Keratinocyte (primary cell): Measurements from ENCODE around the gene SCLY. TPM values are rescaled to one million over a fixed set of nuclear protein-coding genes. Genes with fewer than 3 reads are reported as not detected.

Experiments
- DNase-seq: peaks from one replicate; pipeline ENCODE4 v3.0.0-alpha.2; 2011; ENCODE audit warnings: low read depth, missing footprints, low spot score
- FAIRE-seq: peaks from 2 replicates; lab custom pipeline; 2011; peaks lifted over from hg19 to GRCh38; lab: Jason Lieb, UNC
- H2AFZ ChIP-seq: 2 replicates; pipeline ENCODE4 v1.6.0; 2012; ENCODE audit warnings: low read length, control low read depth, inconsistent platforms; ENCODE audit not compliant: control insufficient read depth
- H3K27ac ChIP-seq: 2 replicates; pipeline ENCODE4 v1.5.1; 2011; ENCODE audit warnings: low read length; ENCODE audit not compliant: control insufficient read depth, insufficient read depth
- H3K27me3 ChIP-seq: 3 replicates; pipeline ENCODE4 v1.6.0; 2011; ENCODE audit warnings: low read length; ENCODE audit not compliant: control insufficient read depth, insufficient read depth; ENCODE audit errors: extremely low read depth
- H3K36me3 ChIP-seq, 2 experiments: 2 replicates in 1 of 2; 3 replicates in 1 of 2; pipeline ENCODE4 v1.5.1; 2011; ENCODE audit warnings: low read length in 2 of 2, mild to moderate bottlenecking in 1 of 2; ENCODE audit not compliant: control insufficient read depth in 2 of 2, insufficient read depth in 2 of 2; ENCODE audit errors: extremely low read depth in 1 of 2
- H3K4me1 ChIP-seq: 3 replicates; pipeline ENCODE4 v1.5.1; 2011; ENCODE audit warnings: low read length; ENCODE audit not compliant: control insufficient read depth, insufficient read depth; ENCODE audit errors: extremely low read depth
- H3K4me2 ChIP-seq: 3 replicates; pipeline ENCODE4 v1.6.0; 2011; ENCODE audit warnings: low read depth, low read length; ENCODE audit not compliant: control insufficient read depth, insufficient read depth; ENCODE audit errors: extremely low read depth
- H3K4me3 ChIP-seq, 3 experiments: fragments of 200-600 bp in 1 of 3; sonication (generic) in 1 of 3; 2 replicates in 2 of 3; 3 replicates in 1 of 3; pipeline ENCODE4 v1.5.1; 2011 to 2016; ENCODE audit warnings: low read length in 3 of 3, mild to moderate bottlenecking in 3 of 3, control low read depth in 2 of 3, inconsistent platforms in 1 of 3, low read depth in 1 of 3, mixed read lengths in 1 of 3, mixed run types in 1 of 3, moderate library complexity in 1 of 3; ENCODE audit not compliant: control insufficient read depth in 2 of 3, insufficient read depth in 2 of 3; ENCODE audit errors: extremely low read depth in 1 of 3
- H3K79me2 ChIP-seq: 2 replicates; pipeline ENCODE4 v1.6.0; 2012; ENCODE audit warnings: low read length; ENCODE audit not compliant: control insufficient read depth, insufficient read depth
- H3K9ac ChIP-seq: 3 replicates; pipeline ENCODE4 v1.6.0; 2011; ENCODE audit warnings: low read length; ENCODE audit not compliant: control insufficient read depth, insufficient read depth; ENCODE audit errors: extremely low read depth
- H3K9me1 ChIP-seq: 3 replicates; pipeline ENCODE4 v1.6.0; 2011; ENCODE audit warnings: low read length; ENCODE audit not compliant: control insufficient read depth, insufficient read depth; ENCODE audit errors: extremely low read depth
- H3K9me3 ChIP-seq: 2 replicates; pipeline ENCODE4 v1.5.1; 2012; ENCODE audit warnings: low read depth, low read length; ENCODE audit not compliant: control insufficient read depth
- H4K20me1 ChIP-seq: 3 replicates; pipeline ENCODE4 v1.6.0; 2011; ENCODE audit warnings: low read length; ENCODE audit not compliant: control insufficient read depth, insufficient read depth; ENCODE audit errors: extremely low read depth
- EZH2 ChIP-seq: IDR thresholded peaks from one replicate; pipeline ENCODE4 v1.6.1; 2012; ENCODE audit warnings: inconsistent platforms, mild to moderate bottlenecking, low read length, moderate library complexity
- dilution Hi-C: fragments of 300-500 bp; cut with MboI; formaldehyde crosslinking; loops from one replicate; pipeline ENCODE4 v1.7.0; 2020; ENCODE audit warnings: low sequenced_read_pairs; ENCODE audit not compliant: extremely low pct_ligation_motif_present
- polyA plus RNA-seq, 5 experiments: library from polyadenylated mRNA; depleted of rRNA in 3 of 5; stranded (reverse) in 3 of 5; stranded (forward) in 1 of 5; unstranded in 1 of 5; fragments of >200 nt; gene quantifications; 1 replicate in 1 of 5; 2 replicates in 3 of 5; 3 replicates in 1 of 5; pipeline versions ENCODE4 v1.2.1 to v1.2.3, GENCODE V29; 2011 to 2012; ENCODE audit warnings: missing spikeins in 2 of 5, low read depth in 1 of 5, low replicate concordance in 1 of 5
- TF ChIP-seq, protein P1 (sequence below), 3 experiments: IDR thresholded peaks in 1 of 3; conservative IDR thresholded peaks in 1 of 3; optimal IDR thresholded peaks in 1 of 3; 2 replicates in 2 of 3; 3 replicates in 1 of 3; pipeline versions ENCODE3 to v1.5.1; 2011; ENCODE audit warnings: low read length in 3 of 3, mild to moderate bottlenecking in 3 of 3, moderate library complexity in 2 of 3, control low read depth in 1 of 3, inconsistent platforms in 1 of 3; ENCODE audit not compliant: insufficient read depth in 2 of 3; ENCODE audit errors: extremely low read depth in 1 of 3

SCLY gene
- polyA plus RNA-seq, 1 donor (not counting 4 experiments of a cell fraction or from before 2014, with no cell fraction given): 11.8 TPM

GRCh38 chr2:238105506-238106338 is 44.9 kb downstream of the SCLY start:
- no peaks in the 10 kb centered on the region for H3K9me3 ChIP-seq
- H3K36me3 ChIP-seq: no peaks in the 10 kb centered on the region

DNA sequence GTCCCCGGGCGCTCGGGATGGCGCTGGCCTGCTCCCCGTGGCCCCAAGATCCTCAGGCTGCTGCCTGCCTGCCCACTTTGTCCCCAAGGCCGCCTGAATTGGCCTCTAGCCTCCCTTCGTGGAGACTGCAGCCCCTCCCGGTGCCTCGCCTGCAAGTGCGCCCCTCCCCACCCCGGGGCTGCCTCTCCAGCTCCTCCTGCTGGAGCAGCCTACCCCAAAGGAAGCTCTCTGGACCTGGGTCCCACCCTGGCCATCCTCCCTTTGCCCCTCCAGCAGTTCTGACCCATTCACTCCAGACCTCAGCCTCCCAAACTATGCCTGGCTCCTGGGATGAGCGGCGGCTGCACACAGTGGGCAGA is 45.5 kb downstream of the SCLY start:
- Histone ChIP-seq H4K20me1 (no peaks in the 10 kb centered on the region), H3K4me1 (no peaks in the 10 kb centered on the region), H3K27ac (no peak overlapping the region), H3K9ac (no peak overlapping the region), H2AFZ (no peak overlapping the region), H3K4me3 (no peak overlapping the region), H3K4me2 (no peak overlapping the region), H3K9me3 (no peaks in the 10 kb centered on the region), H3K36me3 (no peaks in the 10 kb centered on the region), H3K79me2 (no peaks in the 10 kb centered on the region), H3K27me3 (no peaks in the 10 kb centered on the region), H3K9me1 (no peaks in the 10 kb centered on the region)
- no peak for TF ChIP-seq EZH2
- TF ChIP-seq, protein P1, sequence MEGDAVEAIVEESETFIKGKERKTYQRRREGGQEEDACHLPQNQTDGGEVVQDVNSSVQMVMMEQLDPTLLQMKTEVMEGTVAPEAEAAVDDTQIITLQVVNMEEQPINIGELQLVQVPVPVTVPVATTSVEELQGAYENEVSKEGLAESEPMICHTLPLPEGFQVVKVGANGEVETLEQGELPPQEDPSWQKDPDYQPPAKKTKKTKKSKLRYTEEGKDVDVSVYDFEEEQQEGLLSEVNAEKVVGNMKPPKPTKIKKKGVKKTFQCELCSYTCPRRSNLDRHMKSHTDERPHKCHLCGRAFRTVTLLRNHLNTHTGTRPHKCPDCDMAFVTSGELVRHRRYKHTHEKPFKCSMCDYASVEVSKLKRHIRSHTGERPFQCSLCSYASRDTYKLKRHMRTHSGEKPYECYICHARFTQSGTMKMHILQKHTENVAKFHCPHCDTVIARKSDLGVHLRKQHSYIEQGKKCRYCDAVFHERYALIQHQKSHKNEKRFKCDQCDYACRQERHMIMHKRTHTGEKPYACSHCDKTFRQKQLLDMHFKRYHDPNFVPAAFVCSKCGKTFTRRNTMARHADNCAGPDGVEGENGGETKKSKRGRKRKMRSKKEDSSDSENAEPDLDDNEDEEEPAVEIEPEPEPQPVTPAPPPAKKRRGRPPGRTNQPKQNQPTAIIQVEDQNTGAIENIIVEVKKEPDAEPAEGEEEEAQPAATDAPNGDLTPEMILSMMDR (optimal IDR thresholded peaks at IDR 0.05 in 1 of 3, IDR thresholded peaks at IDR 0.05 in 1 of 3, conservative IDR thresholded peaks at IDR 0.05 in 1 of 3; ENCODE audit: extremely low read depth in 1 of 3, insufficient read depth in 2 of 3, low read length in 3 of 3): no peak
- DNase-seq (no peak), FAIRE-seq (no peak)
- dilution Hi-C loops: no loop called here

More at GRCh38 chr2:238105506-238106338, 44.9 kb downstream of the SCLY start:
- Histone ChIP-seq H2AFZ (no peak overlapping the region), H3K9me1 (no peaks in the 10 kb centered on the region), H3K79me2 (no peaks in the 10 kb centered on the region), H3K4me3 (no peak overlapping the region), H3K27ac (no peak overlapping the region), H3K4me1 (no peaks in the 10 kb centered on the region), H3K4me2 (no peak overlapping the region), H3K27me3 (no peaks in the 10 kb centered on the region), H4K20me1 (no peaks in the 10 kb centered on the region), H3K9ac (no peak overlapping the region)
- no peak for DNase-seq
- dilution Hi-C loops: no loop called here
- TF ChIP-seq, protein P1 (optimal IDR thresholded peaks at IDR 0.05 in 1 of 3, IDR thresholded peaks at IDR 0.05 in 1 of 3, conservative IDR thresholded peaks at IDR 0.05 in 1 of 3; ENCODE audit: extremely low read depth in 1 of 3, insufficient read depth in 2 of 3, low read length in 3 of 3): no peak
- no peak for TF ChIP-seq EZH2
- FAIRE-seq: no peak
